Cardiac septum (tissue), 1 donor: ENCODE measurements around the gene ARPC2. TPM values are rescaled to one million over a fixed set of nuclear protein-coding genes. Genes with fewer than 3 reads are reported as not detected.
A peak's percentile ranks its signal among the peaks of the same experiment; 100 is the strongest.
"Not testable (repeated sequence)": the region's sequence is repeated elsewhere in the genome, so short reads cannot be mapped to it uniquely, and the experiment has no call there.

Experiments
- DNase-seq: peaks from one replicate; pipeline ENCODE4 v3.0.0-alpha.2; 2020; ENCODE audit warnings: low spot score
- intact Hi-C: fragments of 100-400 bp; cut with DNase I; formaldehyde crosslinking; loops from one replicate; pipeline ENCODE4 v1.14.0; 2022
- total RNA-seq: library from RNA; stranded (reverse); fragmentation: NEBNext Ultra II Directional; extraction: Animal tissue kit (Norgen Biotek cat#: 25700); gene quantifications from one replicate; pipeline ENCODE4 v1.2.1, GENCODE V29; 2021
- donor health status: DM: no; HTN: no; CAD: no.

The ARPC2 gene
- total RNA-seq, 1 donor from 2014 or later: 172 TPM

GRCh38 chr2:218264773-218265561, 48.0 kb downstream of the ARPC2 start:
- DNase-seq: no peak
- intact Hi-C loops: no loop called here

GRCh38 chr2:218265626-218266025, 48.6 kb downstream of the ARPC2 start:
- DNase-seq: no peak
- intact Hi-C loops: no loop called here

- DNase-seq: no peak
- intact Hi-C loops: no loop called here
These were observed 49.5 kb downstream of the ARPC2 start for GRCh38 chr2:218266316-218266979.

GRCh38 chr2:218267259-218267658, 50.3 kb downstream of the ARPC2 start:
- DNase-seq: no peak
- intact Hi-C loops: no loop called here

GRCh38 chr2:218269900-218270720, 53.1 kb downstream of the ARPC2 start, which contains the start of the genes AAMP and PNKD:
TSS of gene AAMP (minus strand) at chr2:218270137. CDS start at chr2:218270086, 51 bp downstream.
TSS of gene PNKD (plus strand) at chr2:218270519. CDS start at chr2:218270536, 17 bp downstream.
- peak; percentile 100 for DNase-seq
- intact Hi-C loops: loop anchor here (1.0 to 10.0 kb wide), 4 partner anchors 53 to 195 kb away; partner anchors contain the start of genes ARPC2 and CTDSP1

GRCh38 chr2:218270721-218271486, 53.9 kb downstream of the ARPC2 start:
- DNase-seq: no peak
- intact Hi-C loops: loop anchor here (1.0 to 10.0 kb wide), 4 partner anchors 54 to 194 kb away; partner anchors contain the start of genes ARPC2 and CTDSP1

- DNase-seq: no peak
- intact Hi-C loops: loop anchor here (5.0 to 10.0 kb wide), 3 partner anchors 84 to 193 kb away; partner anchors contain the start of gene CTDSP1
These were observed 54.5 kb downstream of the ARPC2 start for GRCh38 chr2:218271487-218271797.

- intact Hi-C loops: loop anchor here (2.0 to 10.0 kb wide), 4 partner anchors 15 to 193 kb away; partner anchors contain the start of gene CTDSP1
- no peak for DNase-seq
These were observed 55.0 kb downstream of the ARPC2 start for GRCh38 chr2:218271865-218272530.

- intact Hi-C loops: loop anchor here (2.0 to 10.0 kb wide), 4 partner anchors 14 to 192 kb away; partner anchors contain the start of gene CTDSP1
These were observed 55.7 kb downstream of the ARPC2 start for GRCh38 chr2:218272531-218273212.

GRCh38 chr2:218273214-218273907, 56.4 kb downstream of the ARPC2 start:
- not testable (repeated sequence) for DNase-seq
- intact Hi-C loops: loop anchor here (2.0 to 10.0 kb wide), 4 partner anchors 13 to 191 kb away; partner anchors contain the start of gene CTDSP1

More at GRCh38 chr2:218272531-218273212, 55.7 kb downstream of the ARPC2 start:
- DNase-seq: peak; percentile 93

GRCh38 chr2:218273908-218274249, 56.9 kb downstream of the ARPC2 start:
- intact Hi-C loops: loop anchor here (2.0 to 10.0 kb wide), 4 partner anchors 13 to 191 kb away; partner anchors contain the start of gene CTDSP1
- DNase-seq: no peak

- no peak for DNase-seq
- intact Hi-C loops: loop anchor here (5.0 to 10.0 kb wide), 3 partner anchors 87 to 190 kb away; partner anchors contain the start of gene CTDSP1
These were observed 57.6 kb downstream of the ARPC2 start for GRCh38 chr2:218274586-218274985.

GRCh38 chr2:218275371-218276072, 58.5 kb downstream of the ARPC2 start:
- DNase-seq: no peak
- intact Hi-C loops: loop anchor here (10.0 kb wide), 1 partner anchor 189 kb away; no protein-coding TSS in a partner anchor

- intact Hi-C loops: loop anchor here (10.0 kb wide), 1 partner anchor 188 kb away; no protein-coding TSS in a partner anchor
- no peak for DNase-seq
These were observed 60.2 kb downstream of the ARPC2 start for GRCh38 chr2:218276986-218277755.

- intact Hi-C loops: loop anchor here (10.0 kb wide), 1 partner anchor 187 kb away; no protein-coding TSS in a partner anchor
- DNase-seq: no peak
These were observed 60.9 kb downstream of the ARPC2 start for GRCh38 chr2:218277921-218278320.
